ENCODE data around the gene POLR2E. TPM values are rescaled to one million over a fixed set of nuclear protein-coding genes. Genes with fewer than 3 reads are reported as not detected.
A peak's percentile ranks its signal among the peaks of the same experiment; 100 is the strongest.

The POLR2E gene
- total and polyA plus RNA-seq, 4 donors: 53.1 to 221 (median 156) TPM

GRCh38 chr19:1057176-1057855 lies 37.9 kb downstream of the POLR2E start:
- Histone ChIP-seq H3K4me3 (ENCODE audit: low read depth, low read length) (no peak overlapping the region), H3K27ac (ENCODE audit: low read depth, low read length) (no peak overlapping the region), H3K4me1 (ENCODE audit: control insufficient read depth, insufficient read depth, low read length) (no peaks in the 10 kb centered on the region), H3K9me3 (ENCODE audit: control insufficient read depth, insufficient read depth, low read length) (peaks cover 14% of the 10 kb centered on the region), H3K36me3 (ENCODE audit: control insufficient read depth, insufficient read depth, low read length) (peaks cover 48% of the 10 kb centered on the region), H3K27me3 (ENCODE audit: control insufficient read depth, insufficient read depth, low read length) (no peaks in the 10 kb centered on the region)
- 83% methylated on average over 1 of the region's 3 CpGs for WGBS (ENCODE audit: insufficient coverage)
- peak in 3 of 6 donors; percentile 24 to 71 (median 69) for DNase-seq (ENCODE audit: low read depth in 4 of 6, low spot score in 6 of 6)

GRCh38 chr19:1055886-1056620 lies 39.1 kb downstream of the POLR2E start:
- Histone ChIP-seq H3K4me3 (ENCODE audit: low read depth, low read length) (no peak overlapping the region), H3K27ac (ENCODE audit: low read depth, low read length) (no peak overlapping the region), H3K36me3 (ENCODE audit: control insufficient read depth, insufficient read depth, low read length) (peaks cover 43% of the 10 kb centered on the region), H3K9me3 (ENCODE audit: control insufficient read depth, insufficient read depth, low read length) (peaks cover 14% of the 10 kb centered on the region), H3K27me3 (ENCODE audit: control insufficient read depth, insufficient read depth, low read length) (no peaks in the 10 kb centered on the region), H3K4me1 (ENCODE audit: control insufficient read depth, insufficient read depth, low read length) (no peaks in the 10 kb centered on the region)
- 95% methylated on average over 20 of the region's 20 CpGs for WGBS (ENCODE audit: insufficient coverage)
- DNase-seq (ENCODE audit: low read depth in 4 of 6, low spot score in 6 of 6): no peak

GRCh38 chr19:1055028-1055425 lies 40.1 kb downstream of the POLR2E start:
- peaks cover 47% of the 10 kb centered on the region for H3K36me3 ChIP-seq (ENCODE audit: control insufficient read depth, insufficient read depth, low read length)
- no peak overlapping the region for H3K4me3 ChIP-seq (ENCODE audit: low read depth, low read length)
- H3K27ac ChIP-seq (ENCODE audit: low read depth, low read length): no peak overlapping the region
- no peak for DNase-seq (ENCODE audit: low read depth in 4 of 6, low spot score in 6 of 6)
- no peaks in the 10 kb centered on the region for H3K4me1 ChIP-seq (ENCODE audit: control insufficient read depth, insufficient read depth, low read length)
- peaks cover 14% of the 10 kb centered on the region for H3K9me3 ChIP-seq (ENCODE audit: control insufficient read depth, insufficient read depth, low read length)
- no peaks in the 10 kb centered on the region for H3K27me3 ChIP-seq (ENCODE audit: control insufficient read depth, insufficient read depth, low read length)
- 93% methylated on average over 14 of the region's 14 CpGs for WGBS (ENCODE audit: insufficient coverage)

GRCh38 chr19:1054102-1055027 lies 40.8 kb downstream of the POLR2E start:
- Histone ChIP-seq H3K27me3 (ENCODE audit: control insufficient read depth, insufficient read depth, low read length) (no peaks in the 10 kb centered on the region), H3K4me3 (ENCODE audit: low read depth, low read length) (no peak overlapping the region), H3K27ac (ENCODE audit: low read depth, low read length) (no peak overlapping the region), H3K4me1 (ENCODE audit: control insufficient read depth, insufficient read depth, low read length) (no peaks in the 10 kb centered on the region), H3K36me3 (ENCODE audit: control insufficient read depth, insufficient read depth, low read length) (peaks cover 47% of the 10 kb centered on the region), H3K9me3 (ENCODE audit: control insufficient read depth, insufficient read depth, low read length) (peaks cover 14% of the 10 kb centered on the region)
- no peak for DNase-seq (ENCODE audit: low read depth in 4 of 6, low spot score in 6 of 6)
- 92% methylated on average over 26 of the region's 28 CpGs for WGBS (ENCODE audit: insufficient coverage)

GRCh38 chr19:1053176-1054101 lies 41.7 kb downstream of the POLR2E start:
- whole genome bisulfite sequencing (ENCODE audit: insufficient coverage): 87% methylated on average over 30 of the region's 31 CpGs

GRCh38 chr19:1052349-1052975 lies 42.7 kb downstream of the POLR2E start:
- Histone ChIP-seq H3K4me3 (ENCODE audit: low read depth, low read length) (no peak overlapping the region), H3K36me3 (ENCODE audit: control insufficient read depth, insufficient read depth, low read length) (peaks cover 55% of the 10 kb centered on the region), H3K4me1 (ENCODE audit: control insufficient read depth, insufficient read depth, low read length) (no peaks in the 10 kb centered on the region), H3K27ac (ENCODE audit: low read depth, low read length) (no peak overlapping the region), H3K9me3 (ENCODE audit: control insufficient read depth, insufficient read depth, low read length) (peaks cover 6% of the 10 kb centered on the region), H3K27me3 (ENCODE audit: control insufficient read depth, insufficient read depth, low read length) (no peaks in the 10 kb centered on the region)
- WGBS (ENCODE audit: insufficient coverage): no CpG with 5 or more reads among the region's 5 CpGs
- DNase-seq (ENCODE audit: low read depth in 4 of 6, low spot score in 6 of 6): no peak

More at GRCh38 chr19:1053176-1054101, 41.7 kb downstream of the POLR2E start:
- Histone ChIP-seq H3K27me3 (ENCODE audit: control insufficient read depth, insufficient read depth, low read length) (no peaks in the 10 kb centered on the region), H3K9me3 (ENCODE audit: control insufficient read depth, insufficient read depth, low read length) (peaks cover 9% of the 10 kb centered on the region), H3K4me1 (ENCODE audit: control insufficient read depth, insufficient read depth, low read length) (no peaks in the 10 kb centered on the region), H3K4me3 (ENCODE audit: low read depth, low read length) (no peak overlapping the region), H3K27ac (ENCODE audit: low read depth, low read length) (no peak overlapping the region), H3K36me3 (ENCODE audit: control insufficient read depth, insufficient read depth, low read length) (peaks cover 49% of the 10 kb centered on the region)
- no peak for DNase-seq (ENCODE audit: low read depth in 4 of 6, low spot score in 6 of 6)

- no peak for DNase-seq (ENCODE audit: low read depth in 4 of 6, low spot score in 6 of 6)
- H3K27me3 ChIP-seq (ENCODE audit: control insufficient read depth, insufficient read depth, low read length): no peaks in the 10 kb centered on the region
- no peaks in the 10 kb centered on the region for H3K9me3 ChIP-seq (ENCODE audit: control insufficient read depth, insufficient read depth, low read length)
- H3K4me1 ChIP-seq (ENCODE audit: control insufficient read depth, insufficient read depth, low read length): no peaks in the 10 kb centered on the region
- no peak overlapping the region for H3K4me3 ChIP-seq (ENCODE audit: low read depth, low read length)
- H3K36me3 ChIP-seq (ENCODE audit: control insufficient read depth, insufficient read depth, low read length): peaks cover 57% of the 10 kb centered on the region
- 89% methylated on average over 10 of the region's 17 CpGs for WGBS (ENCODE audit: insufficient coverage)
- H3K27ac ChIP-seq (ENCODE audit: low read depth, low read length): no peak overlapping the region
These were observed 43.4 kb downstream of the POLR2E start for GRCh38 chr19:1051791-1052190.

GRCh38 chr19:1050989-1051788 lies 44.0 kb downstream of the POLR2E start:
- peaks cover 57% of the 10 kb centered on the region for H3K36me3 ChIP-seq (ENCODE audit: control insufficient read depth, insufficient read depth, low read length)
- WGBS (ENCODE audit: insufficient coverage): 82% methylated on average over 31 of the region's 31 CpGs
- H3K27ac ChIP-seq (ENCODE audit: low read depth, low read length): no peak overlapping the region
- H3K9me3 ChIP-seq (ENCODE audit: control insufficient read depth, insufficient read depth, low read length): no peaks in the 10 kb centered on the region
- H3K27me3 ChIP-seq (ENCODE audit: control insufficient read depth, insufficient read depth, low read length): no peaks in the 10 kb centered on the region
- DNase-seq (ENCODE audit: low read depth in 4 of 6, low spot score in 6 of 6): no peak
- H3K4me3 ChIP-seq (ENCODE audit: low read depth, low read length): no peak overlapping the region
- H3K4me1 ChIP-seq (ENCODE audit: control insufficient read depth, insufficient read depth, low read length): no peaks in the 10 kb centered on the region

Measured in spinal cord (tissue), 10 donors.